K562 (cell line): Measurements from ENCODE around the gene TKTL2. TPM values are rescaled to one million over a fixed set of nuclear protein-coding genes. Genes with fewer than 3 reads are reported as not detected.

Source experiments
- ELF1 ChIP-seq: fragments of 200-800 bp; sonication (Bioruptor generic); IDR thresholded peaks from 2 replicates; pipeline ENCODE4 v1.6.1; 2016; ENCODE audit warnings: missing genetic modification characterization, missing compliant biosample characterization
- EP300 ChIP-seq: IDR thresholded peaks from 2 replicates; pipeline ENCODE4 v1.6.1; 2012; ENCODE audit warnings: low read length, improper control_type of control experiment
- GATAD2A ChIP-seq: fragments of 450-650 bp; IDR thresholded peaks from 2 replicates; pipeline ENCODE4 v1.6.1; 2017
- MAFF ChIP-seq: IDR thresholded peaks from 2 replicates; pipeline ENCODE4 v1.6.1; 2012; ENCODE audit warnings: low read length, improper control_type of control experiment
- NFE2 ChIP-seq: IDR thresholded peaks from 2 replicates; pipeline ENCODE4 v1.6.1; 2014; ENCODE audit warnings: antibody characterized with exemption, low read depth
- SREBF1 ChIP-seq: fragments of 150-350 bp; IDR thresholded peaks from 2 replicates; pipeline ENCODE4 v1.6.1; 2014; ENCODE audit warnings: antibody characterized with exemption, low read depth, low read length, borderline replicate concordance
- SRSF9 ChIP-seq: fragments of 200-400 bp; formaldehyde crosslinking; IDR thresholded peaks from 2 replicates; pipeline ENCODE4 v1.6.1; 2017; ENCODE audit warnings: low read depth, low read length, borderline replicate concordance
- SUPT5H ChIP-seq: fragments of 450-650 bp; IDR thresholded peaks from 2 replicates; pipeline ENCODE4 v1.6.1; 2016
- THRB ChIP-seq: fragments of 450-650 bp; formaldehyde crosslinking; conservative IDR thresholded peaks from 2 replicates; pipeline ENCODE4 v1.4.0; 2022; ENCODE audit warnings: mild to moderate bottlenecking, missing genetic modification characterization
- ZFPM2 ChIP-seq: fragments of 250-450 bp; sonication (Bioruptor Pico); IDR thresholded peaks from 2 replicates; pipeline ENCODE4 v1.5.1; 2022; ENCODE audit warnings: mild to moderate bottlenecking
- ZNF121 ChIP-seq: sonication (generic); formaldehyde crosslinking; conservative IDR thresholded peaks from 2 replicates; pipeline ENCODE4 v1.8.0; 2022; ENCODE audit warnings: missing genetic modification reagents
- ZNF23 ChIP-seq: fragments of 250-450 bp; sonication (Bioruptor Pico); IDR thresholded peaks from 2 replicates; pipeline ENCODE4 v1.4.0; 2020; ENCODE audit warnings: mild to moderate bottlenecking
- ZNF253 ChIP-seq: fragments of 250-450 bp; sonication (Bioruptor Pico); conservative IDR thresholded peaks from 2 replicates; pipeline ENCODE4 v1.6.1; 2021; ENCODE audit warnings: mild to moderate bottlenecking
- ZNF407 ChIP-seq: fragments of 450-650 bp; IDR thresholded peaks from 2 replicates; pipeline ENCODE4 v1.6.1; 2016; ENCODE audit warnings: low read depth
- ZNF696 ChIP-seq: fragments of 250-450 bp; sonication (Bioruptor Pico); conservative IDR thresholded peaks from 2 replicates; pipeline ENCODE4 v1.4.0; 2020; ENCODE audit warnings: mild to moderate bottlenecking, moderate library complexity
- polyA plus RNA-seq, 8 experiments: library from polyadenylated mRNA; depleted of rRNA in 4 of 8; stranded (reverse) in 5 of 8; unstranded in 3 of 8; fragments of >200 nt; fragmentation: Nextera tagmentation in 2 of 8; fragmentation: Illumina TruSeq in 1 of 8; extraction: Ambion mirVana in 2 of 8; extraction: Trizol in 1 of 8; gene quantifications; 2 replicates each; pipeline versions ENCODE4 v1.2.1 to v1.2.3, GENCODE V29; 2011 to 2014; ENCODE audit warnings: inconsistent platforms in 1 of 8, missing spikeins in 1 of 8
- total RNA-seq, 7 experiments: library from RNA; depleted of rRNA in 6 of 7; stranded (reverse); fragments of >200 nt in 6 of 7; fragmentation: Illumina TruSeq in 2 of 7; extraction: Trizol in 2 of 7; gene quantifications; 2 replicates each; pipeline versions ENCODE4 v1.2.1 to v1.2.3, GENCODE V29; 2011 to 2021; ENCODE audit warnings: low replicate concordance in 1 of 7
- TF ChIP-seq, protein P1 (sequence below): fragments of 450-650 bp; formaldehyde crosslinking; IDR thresholded peaks from 2 replicates; pipeline ENCODE4 v1.4.0; 2020; ENCODE audit warnings: mild to moderate bottlenecking, moderate library complexity

TKTL2 gene
- total and polyA plus RNA-seq, 9 of the 15 experiments (the other 6 are each of a cell fraction or from before 2014, with no cell fraction given), result 0.03 to 0.31 (median 0.09) TPM; not detected in 1

- TF ChIP-seq SREBF1 (no peak), ZNF253 (no peak), MAFF (no peak), ZNF696 (CRISPR knock-in tag) (no peak), ELF1 (tag) (peak; percentile 58), SUPT5H (peak; percentile 87), ZNF121 (CRISPR knock-in tag) (no peak), ZNF23 (CRISPR knock-in tag) (no peak), GATAD2A (peak; percentile 47; the same call in 1 of the 2 replicates), ZFPM2 (CRISPR knock-in tag) (no peak), THRB (CRISPR knock-in tag) (no peak), NFE2 (peak; percentile 21; the same call in 1 of the 2 replicates), SRSF9 (no peak), ZNF407 (no peak), EP300 (peak; percentile 32; the same call in 1 of the 2 replicates)
- TF ChIP-seq, protein P1, sequence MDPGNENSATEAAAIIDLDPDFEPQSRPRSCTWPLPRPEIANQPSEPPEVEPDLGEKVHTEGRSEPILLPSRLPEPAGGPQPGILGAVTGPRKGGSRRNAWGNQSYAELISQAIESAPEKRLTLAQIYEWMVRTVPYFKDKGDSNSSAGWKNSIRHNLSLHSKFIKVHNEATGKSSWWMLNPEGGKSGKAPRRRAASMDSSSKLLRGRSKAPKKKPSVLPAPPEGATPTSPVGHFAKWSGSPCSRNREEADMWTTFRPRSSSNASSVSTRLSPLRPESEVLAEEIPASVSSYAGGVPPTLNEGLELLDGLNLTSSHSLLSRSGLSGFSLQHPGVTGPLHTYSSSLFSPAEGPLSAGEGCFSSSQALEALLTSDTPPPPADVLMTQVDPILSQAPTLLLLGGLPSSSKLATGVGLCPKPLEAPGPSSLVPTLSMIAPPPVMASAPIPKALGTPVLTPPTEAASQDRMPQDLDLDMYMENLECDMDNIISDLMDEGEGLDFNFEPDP (CRISPR knock-in tag), result no peak
Observed at GRCh38 chr4:163494360-163495241, 21.0 kb upstream of the TKTL2 start, which contains the start of gene TMA16 (continued).
